Fibroblast of lung (primary cell): Measurements from ENCODE around the gene LUZP2. TPM values are rescaled to one million over a fixed set of nuclear protein-coding genes. Genes with fewer than 3 reads are reported as not detected.

Source experiments
- DNase-seq, 2 donors: peaks; one replicate each; pipeline versions ENCODE4 v3.0.0 to v3.0.0-alpha.2; 2010; ENCODE audit warnings: low read depth in 2 of 2
- H2AFZ ChIP-seq: 2 replicates; pipeline ENCODE4 v1.5.1; 2012; ENCODE audit warnings: low read length, control low read depth, inconsistent platforms
- H3K27ac ChIP-seq: 2 replicates; pipeline ENCODE4 v1.5.1; 2011; ENCODE audit warnings: low read length, control low read depth; ENCODE audit not compliant: insufficient read depth
- H3K27me3 ChIP-seq: 2 replicates; pipeline ENCODE4 v1.5.1; 2011; ENCODE audit warnings: mild to moderate bottlenecking, low read length; ENCODE audit not compliant: control insufficient read depth, insufficient read depth
- H3K36me3 ChIP-seq: 2 replicates; pipeline ENCODE4 v1.5.1; 2011; ENCODE audit warnings: low read length; ENCODE audit not compliant: control insufficient read depth, insufficient read depth
- H3K4me1 ChIP-seq: 2 replicates; pipeline ENCODE4 v1.5.1; 2011; ENCODE audit warnings: low read length; ENCODE audit not compliant: control insufficient read depth, insufficient read depth; ENCODE audit errors: extremely low read depth
- H3K4me2 ChIP-seq: 2 replicates; pipeline ENCODE4 v1.5.1; 2011; ENCODE audit warnings: low read length, control low read depth; ENCODE audit not compliant: insufficient read depth; ENCODE audit errors: extremely low read depth
- H3K4me3 ChIP-seq, 4 experiments: fragments of 200-600 bp in 1 of 4; sonication (generic) in 1 of 4; replicated peaks in 1 of 4; 2 replicates each; pipeline ENCODE4 v1.5.1; 2011 to 2016; ENCODE audit warnings: low read length in 4 of 4, low read depth in 3 of 4, mild to moderate bottlenecking in 3 of 4, control low read depth in 2 of 4, inconsistent platforms in 1 of 4, mixed read lengths in 1 of 4; ENCODE audit not compliant: insufficient read depth in 1 of 4; ENCODE audit errors: control extremely low read depth in 1 of 4
- H3K79me2 ChIP-seq: 2 replicates; pipeline ENCODE4 v1.5.1; 2012; ENCODE audit warnings: mild to moderate bottlenecking, low read length, inconsistent platforms; ENCODE audit not compliant: control insufficient read depth, insufficient read depth
- H3K9ac ChIP-seq: 2 replicates; pipeline ENCODE4 v1.5.1; 2011; ENCODE audit warnings: mild to moderate bottlenecking, low read length, control low read depth; ENCODE audit not compliant: insufficient read depth
- H3K9me3 ChIP-seq: 2 replicates; pipeline ENCODE4 v1.5.1; 2012; ENCODE audit warnings: low read depth, low read length; ENCODE audit not compliant: control insufficient read depth, insufficient read depth
- H4K20me1 ChIP-seq: 2 replicates; pipeline ENCODE4 v1.5.1; 2011; ENCODE audit warnings: low read length; ENCODE audit not compliant: control insufficient read depth, insufficient read depth; ENCODE audit errors: extremely low read depth
- CTCF ChIP-seq, 2 donors: IDR thresholded peaks in 1 of 2; conservative IDR thresholded peaks in 1 of 2; 1 replicate in 1 of 2; 2 replicates in 1 of 2; pipeline ENCODE4 v1.5.1; 2011 to 2012; ENCODE audit warnings: low read length in 2 of 2, control low read depth in 1 of 2, inconsistent platforms in 1 of 2, low read depth in 1 of 2, mild to moderate bottlenecking in 1 of 2
- EZH2 ChIP-seq: IDR thresholded peaks from 2 replicates; pipeline ENCODE4 v1.5.1; 2012; ENCODE audit warnings: low read length, control low read depth, mild to moderate bottlenecking; ENCODE audit errors: missing control alignments
- polyA plus RNA-seq, 2 donors: library from polyadenylated mRNA; depleted of rRNA in 1 of 2; stranded (reverse) in 1 of 2; unstranded in 1 of 2; fragments of >200 nt; gene quantifications; 2 replicates each; pipeline ENCODE4 v1.2.1, GENCODE V29; 2011 to 2012; ENCODE audit warnings: missing spikeins in 1 of 2
- total RNA-seq: library from RNA; depleted of rRNA; stranded (reverse); fragments of >200 nt; gene quantifications from 2 replicates; pipeline ENCODE4 v1.2.1, GENCODE V29; 2014

The LUZP2 gene
- total and polyA plus RNA-seq, 2 donors (not counting 1 experiment from before 2014, with no cell fraction given): 0.03 to 0.50 TPM

GRCh38 chr11:24489477-24489876 lies 7.4 kb upstream of the LUZP2 start:
- TF ChIP-seq EZH2 (no peak), CTCF (conservative IDR thresholded peaks at IDR 0.05 in 1 of 2, IDR thresholded peaks at IDR 0.05 in 1 of 2; ENCODE audit: low read depth in 1 of 2, low read length in 2 of 2) (no peak)

GRCh38 chr11:24496386-24496735 lies 492 bp upstream of the LUZP2 start:
- Histone ChIP-seq H3K36me3 (no peaks in the 10 kb centered on the region), H4K20me1 (no peaks in the 10 kb centered on the region), H3K27me3 (peaks cover 3% of the 10 kb centered on the region), H3K4me3 (peak overlapping the region; percentile 27 to 82 (median 41)), H3K4me2 (peak overlapping the region; percentile 84), H3K9ac (no peak overlapping the region), H2AFZ (peak overlapping the region; percentile 61), H3K27ac (no peak overlapping the region), H3K9me3 (no peaks in the 10 kb centered on the region), H3K4me1 (no peaks in the 10 kb centered on the region), H3K79me2 (no peaks in the 10 kb centered on the region)
- peak; percentile 24 for DNase-seq
- TF ChIP-seq CTCF (conservative IDR thresholded peaks at IDR 0.05 in 1 of 2, IDR thresholded peaks at IDR 0.05 in 1 of 2; ENCODE audit: low read depth in 1 of 2, low read length in 2 of 2): no peak
- no peak for TF ChIP-seq EZH2

More at GRCh38 chr11:24489477-24489876, 7.4 kb upstream of the LUZP2 start:
- no peak overlapping the region for H3K27ac ChIP-seq
- no peaks in the 10 kb centered on the region for H3K36me3 ChIP-seq
- DNase-seq: no peak
- no peaks in the 10 kb centered on the region for H3K79me2 ChIP-seq
- H3K27me3 ChIP-seq: no peaks in the 10 kb centered on the region
- H2AFZ ChIP-seq: no peak overlapping the region
- no peaks in the 10 kb centered on the region for H4K20me1 ChIP-seq
- H3K9ac ChIP-seq: no peak overlapping the region
- H3K4me3 ChIP-seq: no peak overlapping the region
- H3K4me2 ChIP-seq: no peak overlapping the region
- no peaks in the 10 kb centered on the region for H3K4me1 ChIP-seq
- no peaks in the 10 kb centered on the region for H3K9me3 ChIP-seq

- H3K9me3 ChIP-seq: no peaks in the 10 kb centered on the region
- DNase-seq: no peak
- H3K36me3 ChIP-seq: no peaks in the 10 kb centered on the region
- H3K27ac ChIP-seq: no peak overlapping the region
- TF ChIP-seq EZH2: no peak
- no peak for TF ChIP-seq CTCF (conservative IDR thresholded peaks at IDR 0.05 in 1 of 2, IDR thresholded peaks at IDR 0.05 in 1 of 2; ENCODE audit: low read depth in 1 of 2, low read length in 2 of 2)
- H3K79me2 ChIP-seq: no peaks in the 10 kb centered on the region
- no peak overlapping the region for H2AFZ ChIP-seq
- H3K4me2 ChIP-seq: no peak overlapping the region
- H3K4me1 ChIP-seq: no peaks in the 10 kb centered on the region
- H4K20me1 ChIP-seq: no peaks in the 10 kb centered on the region
- peaks cover 3% of the 10 kb centered on the region for H3K27me3 ChIP-seq
- H3K9ac ChIP-seq: no peak overlapping the region
- H3K4me3 ChIP-seq: no peak overlapping the region
These were observed 978 bp downstream of the LUZP2 start for GRCh38 chr11:24497831-24498230.
